WI38 (cell line): Measurements from ENCODE around the gene FAM184B.

ENCODE experiments used
- H3K4me3 ChIP-seq: 2 replicates; pipeline ENCODE4 v1.5.1; 2011; ENCODE audit warnings: low read depth, mild to moderate bottlenecking, control low read depth, low read length
- TF ChIP-seq, protein P1 (sequence below): IDR thresholded peaks from 2 replicates; pipeline ENCODE4 v1.5.1; 2012; ENCODE audit warnings: low read depth, mild to moderate bottlenecking, control low read depth, low read length

Gene FAM184B

DNA sequence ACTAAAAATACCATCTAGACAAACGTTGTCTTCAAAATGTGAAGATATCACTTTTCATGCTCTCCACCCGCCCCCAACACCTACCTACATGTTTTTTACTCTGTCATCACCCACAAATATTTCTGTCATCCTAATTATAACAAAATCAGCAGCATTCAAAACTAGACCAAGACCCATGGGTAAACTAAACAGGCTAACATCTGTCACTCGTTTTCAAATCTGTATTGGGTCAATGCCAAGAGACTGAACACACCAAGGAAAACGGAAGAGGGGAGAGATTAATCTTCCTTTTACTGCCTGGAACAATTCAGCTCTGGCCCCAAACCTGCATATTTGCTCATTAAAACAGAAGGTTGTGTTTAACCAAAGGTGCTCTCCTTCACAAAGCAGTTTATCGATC, 17.5 kb downstream of the FAM184B start:
- no peak overlapping the region for H3K4me3 ChIP-seq
- TF ChIP-seq, protein P1, sequence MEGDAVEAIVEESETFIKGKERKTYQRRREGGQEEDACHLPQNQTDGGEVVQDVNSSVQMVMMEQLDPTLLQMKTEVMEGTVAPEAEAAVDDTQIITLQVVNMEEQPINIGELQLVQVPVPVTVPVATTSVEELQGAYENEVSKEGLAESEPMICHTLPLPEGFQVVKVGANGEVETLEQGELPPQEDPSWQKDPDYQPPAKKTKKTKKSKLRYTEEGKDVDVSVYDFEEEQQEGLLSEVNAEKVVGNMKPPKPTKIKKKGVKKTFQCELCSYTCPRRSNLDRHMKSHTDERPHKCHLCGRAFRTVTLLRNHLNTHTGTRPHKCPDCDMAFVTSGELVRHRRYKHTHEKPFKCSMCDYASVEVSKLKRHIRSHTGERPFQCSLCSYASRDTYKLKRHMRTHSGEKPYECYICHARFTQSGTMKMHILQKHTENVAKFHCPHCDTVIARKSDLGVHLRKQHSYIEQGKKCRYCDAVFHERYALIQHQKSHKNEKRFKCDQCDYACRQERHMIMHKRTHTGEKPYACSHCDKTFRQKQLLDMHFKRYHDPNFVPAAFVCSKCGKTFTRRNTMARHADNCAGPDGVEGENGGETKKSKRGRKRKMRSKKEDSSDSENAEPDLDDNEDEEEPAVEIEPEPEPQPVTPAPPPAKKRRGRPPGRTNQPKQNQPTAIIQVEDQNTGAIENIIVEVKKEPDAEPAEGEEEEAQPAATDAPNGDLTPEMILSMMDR = no peak

DNA sequence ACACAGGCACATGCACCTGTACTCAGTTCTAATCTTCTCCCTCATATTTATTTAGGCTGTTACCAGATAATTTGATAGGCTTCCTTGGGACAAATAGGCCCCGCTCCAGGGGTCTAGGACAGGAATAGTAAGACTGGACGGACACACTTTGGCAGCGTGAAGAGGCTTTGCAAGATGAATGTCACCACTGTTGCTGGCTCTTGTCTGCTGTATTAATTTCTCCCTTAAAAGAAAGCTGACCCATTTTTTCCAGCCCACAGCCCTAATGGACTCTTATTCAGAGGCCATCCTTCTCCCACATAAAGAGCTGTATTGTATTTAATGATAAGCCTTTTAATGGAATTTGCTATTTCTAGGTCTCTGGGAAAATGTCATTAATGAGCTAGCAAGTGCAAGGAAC, 18.0 kb downstream of the FAM184B start:
- TF ChIP-seq, protein P1 = no peak

DNA sequence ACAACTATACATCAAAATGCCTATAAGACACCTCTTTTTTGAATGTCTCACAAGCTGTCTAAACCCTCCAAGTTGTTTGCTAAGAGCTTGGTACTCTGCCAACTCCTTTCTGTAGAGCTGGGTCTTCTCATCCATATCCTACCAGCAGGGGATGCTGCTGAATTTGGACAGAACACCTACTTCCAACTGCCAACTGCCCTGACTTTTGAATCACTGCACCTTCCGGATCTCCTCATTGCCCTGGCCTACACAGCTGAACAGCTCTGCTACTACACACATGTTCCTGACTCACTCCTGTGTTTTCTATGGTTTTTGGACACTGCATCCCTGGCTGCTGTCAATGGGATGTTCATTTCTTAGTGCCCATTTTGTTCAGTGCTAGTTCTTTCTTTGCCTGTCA, 18.7 kb downstream of the FAM184B start:
- TF ChIP-seq, protein P1 = peak; percentile 31
- no peak overlapping the region for H3K4me3 ChIP-seq

More for the DNA sequence above, 18.0 kb downstream of the FAM184B start:
- no peak overlapping the region for H3K4me3 ChIP-seq

DNA sequence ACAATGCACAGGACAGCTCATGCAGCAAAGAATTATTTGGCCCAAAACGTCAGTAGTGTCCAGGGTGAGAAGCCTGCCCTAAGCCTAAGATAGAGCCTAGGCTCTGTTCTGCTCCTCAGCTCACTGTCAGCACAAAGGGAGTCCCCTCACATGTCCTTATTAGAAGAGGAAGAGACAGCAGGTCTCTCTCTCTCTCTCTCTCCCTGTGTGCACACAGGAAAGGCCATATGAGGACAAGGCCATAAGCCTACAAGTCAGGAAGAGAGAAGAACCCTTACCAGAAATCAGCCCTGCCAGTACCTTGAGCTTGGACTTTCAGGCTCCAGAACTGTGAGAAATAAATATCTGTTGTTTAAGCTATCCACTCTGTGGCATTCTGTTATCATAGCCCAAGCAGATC, 20.4 kb downstream of the FAM184B start:
- TF ChIP-seq, protein P1 = no peak
- no peak overlapping the region for H3K4me3 ChIP-seq

DNA sequence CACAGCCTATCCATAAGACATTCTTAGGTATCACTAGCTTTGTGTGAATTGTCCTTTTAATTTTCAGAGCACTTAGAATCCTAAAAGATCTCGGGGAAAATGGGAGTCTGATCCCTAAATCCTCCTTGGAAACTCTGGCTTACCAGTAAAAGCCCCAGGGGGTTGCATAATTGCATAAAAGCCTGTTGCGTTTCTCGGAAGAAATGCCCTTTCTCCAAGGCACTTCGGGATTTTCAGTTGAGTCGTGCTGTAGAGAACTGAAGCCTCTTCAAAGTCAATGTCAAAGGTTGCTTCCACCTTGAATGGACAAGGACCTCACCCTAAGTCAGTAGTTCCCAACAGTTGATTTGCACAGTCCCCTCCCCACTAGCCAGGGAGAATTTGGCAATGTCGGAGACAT, 20.8 kb downstream of the FAM184B start:
- H3K4me3 ChIP-seq = no peak overlapping the region
- TF ChIP-seq, protein P1 = no peak

DNA sequence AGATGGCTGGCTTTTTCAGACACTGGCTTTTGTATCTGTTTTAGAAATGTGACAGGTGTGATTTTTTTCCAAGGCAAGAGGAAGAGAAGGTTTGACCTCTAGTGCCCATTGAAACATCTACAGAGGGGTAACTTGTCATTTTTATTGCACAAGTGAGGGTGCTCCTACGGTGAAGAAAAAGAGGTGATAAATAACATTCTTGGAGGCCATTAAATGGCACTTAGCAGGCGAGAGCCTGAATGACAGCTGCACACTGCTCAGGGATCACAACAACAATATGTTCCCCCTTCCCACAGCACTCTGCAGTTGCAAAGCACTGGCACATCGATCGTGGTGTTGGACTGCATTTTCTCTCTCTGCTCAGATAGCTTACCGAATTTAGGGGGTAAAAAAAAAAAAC, 22.9 kb downstream of the FAM184B start:
- no peak overlapping the region for H3K4me3 ChIP-seq
- TF ChIP-seq, protein P1 = no peak

DNA sequence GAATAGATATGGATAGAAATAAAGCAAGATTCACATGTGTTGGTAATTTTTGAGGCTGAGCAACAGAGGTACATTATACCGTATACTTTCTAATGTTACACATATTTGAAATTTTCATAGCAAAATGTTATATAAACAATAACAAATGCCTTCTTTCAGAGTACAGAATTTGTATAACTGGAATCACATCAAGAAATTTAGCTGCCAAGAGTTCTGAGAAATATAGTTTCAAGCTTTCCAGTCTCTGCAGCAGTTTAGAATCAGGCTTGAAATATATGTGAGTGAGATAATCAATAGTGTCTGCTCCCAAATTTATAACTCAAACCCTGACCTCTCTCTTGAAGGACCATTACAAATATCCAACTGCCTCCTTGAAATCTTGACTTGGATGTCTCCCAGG, 23.8 kb downstream of the FAM184B start:
- TF ChIP-seq, protein P1 = no peak
- H3K4me3 ChIP-seq = no peak overlapping the region
